Psoas muscle (tissue), 8 donors: Measurements from ENCODE around the gene GMPR2. TPM values are rescaled to one million over a fixed set of nuclear protein-coding genes. Genes with fewer than 3 reads are reported as not detected.

Experiments
- ATAC-seq, 4 donors: fragments of 200-7000 bp; cut with Tn5 transposase; one replicate each; pipeline ENCODE4 v1.9.1; 2020; ENCODE audit warnings: moderate library complexity in 3 of 4, mild to moderate bottlenecking in 2 of 4
- DNase-seq, 2 donors: peaks; one replicate each; pipeline ENCODE4 v3.0.0-alpha.2; 2020
- H3K27ac ChIP-seq: fragments of 200-600 bp; one replicate; pipeline ENCODE4 v1.8.0; 2022
- H3K27me3 ChIP-seq, 3 donors: fragments of 200-600 bp in 1 of 3; one replicate each; pipeline versions ENCODE4 v1.6.1 to v1.8.0; 2013 to 2022; ENCODE audit warnings: low read length in 2 of 3, mild to moderate bottlenecking in 2 of 3, moderate library complexity in 1 of 3; ENCODE audit not compliant: insufficient read depth in 3 of 3
- H3K36me3 ChIP-seq, 2 donors: fragments of 200-600 bp in 1 of 2; one replicate each; pipeline versions ENCODE4 v1.6.1 to v1.8.0; 2013 to 2022; ENCODE audit warnings: low read depth in 1 of 2, mild to moderate bottlenecking in 1 of 2, moderate library complexity in 1 of 2; ENCODE audit not compliant: insufficient read depth in 1 of 2
- H3K4me1 ChIP-seq: fragments of 200-600 bp; one replicate; pipeline ENCODE4 v1.8.0; 2022
- H3K4me3 ChIP-seq: fragments of 200-600 bp; one replicate; pipeline ENCODE4 v1.8.0; 2022; ENCODE audit warnings: mild to moderate bottlenecking
- H3K9me3 ChIP-seq: fragments of 200-600 bp; one replicate; pipeline ENCODE4 v1.8.0; 2022
- CTCF ChIP-seq: fragments of 200-600 bp; IDR thresholded peaks from one replicate; pipeline ENCODE4 v1.8.0; 2022; ENCODE audit warnings: antibody characterized with exemption
- WGBS, 3 donors: extraction: QIAGEN DNeasy Blood & Tissue Kit; methylation state at CpG; one replicate each; pipeline versions ENCODE4 v1.1.6 to v1.1.7; 2013; 5-methylcytosine and 5-hydroxymethylcytosine counted together
- intact Hi-C, 2 donors: fragments of 100-400 bp; cut with DNase I; formaldehyde crosslinking; loops; one replicate each; pipeline versions ENCODE4 v1.11.0 to v1.14.2; 2022
- polyA plus RNA-seq, 3 donors: library from polyadenylated mRNA; stranded (reverse); fragments of 200-250 nt; gene quantifications; one replicate each; pipeline ENCODE4 v1.2.3, GENCODE V29; 2013
- total RNA-seq, 4 donors: library from RNA; stranded (reverse); fragmentation: NEBNext Ultra II Directional in 2 of 4; extraction: Animal tissue kit (Norgen Biotek cat#: 25700) in 2 of 4; gene quantifications; one replicate each; pipeline versions ENCODE4 v1.2.1 to v1.2.4, GENCODE V29; 2021 to 2023
- donor health status: healthy with polysubstance abuse.
- donor health status: DM: no; HTN: no; CAD: no; lungs with moderate emphysema.
- donor health status: Bipolar disorder and iron deficiency.
- donor health status: healthy.
- donor health status: DM: yes; HTN: yes; CAD: no.
- donor health status: DM: no; HTN: no; CAD: no.
- donor health status: DM: no; HTN: no; CAD: no.
- donor health status: DM: yes; HTN: yes; CAD: no.

The GMPR2 gene
- total and polyA plus RNA-seq, 7 donors: 17.7 to 33.1 (median 24.0) TPM

GRCh38 chr14:24194873-24195185, 37.9 kb upstream of the GMPR2 start:
- ATAC-seq (peak in 2 of 4 donors; percentile 1), DNase-seq (no peak)
- Histone ChIP-seq H3K27me3 (no peaks in the 10 kb centered on the region), H3K4me3 (peak overlapping the region; percentile 89), H3K27ac (peak overlapping the region; percentile 96), H3K4me1 (peaks cover 22% of the 10 kb centered on the region), H3K9me3 (no peaks in the 10 kb centered on the region), H3K36me3 (peaks cover 0 to 41% of the 10 kb centered on the region in 2 donors)
- TF ChIP-seq CTCF: no peak
- 46 to 47% (median 46%) methylated on average over 8 of the region's 8 CpGs for WGBS, 3 donors
- intact Hi-C loops: no loop called here

- 0 to 1% (median 1%) methylated on average over 82 to 89 of the region's 89 CpGs for WGBS, 3 donors
- ATAC-seq (peak; percentile 93 to 97 (median 94)), DNase-seq (peak; percentile 91 to 95)
- Histone ChIP-seq H3K4me3 (peak within 1 kb of the TSS; percentile 89), H3K36me3 (peaks cover 0 to 35% of the 10 kb centered on the region in 2 donors), H3K9me3 (no peaks in the 10 kb centered on the region), H3K27ac (peak within 1 kb of the TSS; percentile 96), H3K4me1 (peaks cover 22% of the 10 kb centered on the region), H3K27me3 (no peaks in the 10 kb centered on the region)
- TF ChIP-seq CTCF: no peak
- intact Hi-C loops: no loop called here
Observed at GRCh38 chr14:24195186-24196070, 37.3 kb upstream of the GMPR2 start, which contains the start of gene TM9SF1. TSS of gene TM9SF1 (minus strand) at chr14:24195441. CDS start at chr14:24195019, 422 bp downstream.

- TF ChIP-seq CTCF: no peak
- Histone ChIP-seq H3K36me3 (peaks cover 0 to 31% of the 10 kb centered on the region in 2 donors), H3K9me3 (no peaks in the 10 kb centered on the region), H3K4me3 (peak overlapping the region; percentile 89), H3K27me3 (no peaks in the 10 kb centered on the region), H3K27ac (peak overlapping the region; percentile 96), H3K4me1 (peaks cover 22% of the 10 kb centered on the region)
- ATAC-seq: peak; percentile 11 to 45 (median 31)
- intact Hi-C loops: no loop called here
- DNase-seq: no peak
- WGBS, 3 donors: 34 to 35% (median 34%) methylated on average over 33 of the region's 33 CpGs
Observed at GRCh38 chr14:24196071-24197055, 36.4 kb upstream of the GMPR2 start.

- WGBS, 3 donors: 93 to 98% (median 94%) methylated on average over 2 of the region's 2 CpGs
- TF ChIP-seq CTCF: no peak
- Histone ChIP-seq H3K4me1 (peaks cover 22% of the 10 kb centered on the region), H3K27me3 (no peaks in the 10 kb centered on the region), H3K36me3 (peaks cover 0 to 27% of the 10 kb centered on the region in 2 donors), H3K4me3 (peak overlapping the region; percentile 89), H3K9me3 (no peaks in the 10 kb centered on the region), H3K27ac (peak overlapping the region; percentile 96)
- intact Hi-C loops: no loop called here
- DNase-seq (no peak), ATAC-seq (no peak)
Observed at GRCh38 chr14:24197056-24197450, 35.7 kb upstream of the GMPR2 start.
